HG02642 (cell line): ENCODE data around the gene CERS1.

Source experiments
- ATAC-seq: cut with Tn5 transposase; IDR thresholded peaks from one replicate; pipeline ENCODE4 v1.9.1; 2021; ENCODE audit warnings: mild to moderate bottlenecking; ENCODE audit not compliant: unreplicated experiment, poor library complexity

CERS1 gene

DNA sequence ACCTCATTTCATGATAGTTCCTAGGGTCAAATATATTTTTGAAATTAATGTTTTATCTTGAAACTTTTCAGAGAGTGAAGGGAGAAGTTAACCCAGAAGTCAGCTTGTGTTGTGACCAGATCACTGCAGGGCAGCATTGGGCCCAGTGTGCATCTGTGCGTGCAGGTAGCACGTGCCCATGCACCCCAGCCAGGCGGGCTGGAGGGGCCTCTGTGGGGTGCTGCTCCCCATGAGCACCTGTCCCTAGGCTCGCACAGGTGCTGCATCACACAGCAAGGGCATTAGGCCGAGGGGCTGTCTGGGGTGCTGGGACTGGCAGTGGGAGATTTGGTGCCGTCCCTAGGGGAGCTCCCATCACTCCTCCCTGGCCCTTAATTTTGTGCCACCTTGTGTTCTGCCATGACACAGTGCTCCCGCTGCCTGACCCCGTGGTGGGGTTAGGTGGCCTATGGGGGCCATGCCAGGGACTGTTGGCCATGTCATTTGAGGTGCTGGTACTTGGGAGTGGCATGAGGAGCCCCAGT lies 51.1 kb downstream of the CERS1 start:
- no peak for ATAC-seq

GRCh38 chr19:18843960-18844359 lies 52.0 kb downstream of the CERS1 start:
- ATAC-seq = no peak

DNA sequence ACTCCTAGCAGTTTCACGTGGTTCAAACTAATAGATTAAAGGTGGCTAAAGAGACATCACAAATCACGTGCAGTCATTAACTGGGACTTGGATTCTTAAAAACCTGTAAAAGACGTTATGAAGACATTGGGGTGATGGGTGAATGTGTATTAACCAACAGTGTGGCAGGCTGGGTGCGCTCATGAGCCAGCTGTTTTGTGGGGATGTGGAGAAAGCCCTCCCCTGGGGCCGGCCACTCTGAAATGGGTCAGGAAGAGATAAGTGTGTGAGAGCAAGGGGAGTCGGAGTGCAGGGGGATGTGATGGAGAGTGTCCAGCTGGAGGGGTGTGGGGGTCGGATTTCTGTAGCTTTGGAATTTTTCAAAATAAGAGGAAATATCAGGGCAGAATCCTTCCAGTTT lies 53.8 kb downstream of the CERS1 start:
- no peak for ATAC-seq

- no peak for ATAC-seq
Measured at GRCh38 chr19:18841400-18841799, 54.6 kb downstream of the CERS1 start.

DNA sequence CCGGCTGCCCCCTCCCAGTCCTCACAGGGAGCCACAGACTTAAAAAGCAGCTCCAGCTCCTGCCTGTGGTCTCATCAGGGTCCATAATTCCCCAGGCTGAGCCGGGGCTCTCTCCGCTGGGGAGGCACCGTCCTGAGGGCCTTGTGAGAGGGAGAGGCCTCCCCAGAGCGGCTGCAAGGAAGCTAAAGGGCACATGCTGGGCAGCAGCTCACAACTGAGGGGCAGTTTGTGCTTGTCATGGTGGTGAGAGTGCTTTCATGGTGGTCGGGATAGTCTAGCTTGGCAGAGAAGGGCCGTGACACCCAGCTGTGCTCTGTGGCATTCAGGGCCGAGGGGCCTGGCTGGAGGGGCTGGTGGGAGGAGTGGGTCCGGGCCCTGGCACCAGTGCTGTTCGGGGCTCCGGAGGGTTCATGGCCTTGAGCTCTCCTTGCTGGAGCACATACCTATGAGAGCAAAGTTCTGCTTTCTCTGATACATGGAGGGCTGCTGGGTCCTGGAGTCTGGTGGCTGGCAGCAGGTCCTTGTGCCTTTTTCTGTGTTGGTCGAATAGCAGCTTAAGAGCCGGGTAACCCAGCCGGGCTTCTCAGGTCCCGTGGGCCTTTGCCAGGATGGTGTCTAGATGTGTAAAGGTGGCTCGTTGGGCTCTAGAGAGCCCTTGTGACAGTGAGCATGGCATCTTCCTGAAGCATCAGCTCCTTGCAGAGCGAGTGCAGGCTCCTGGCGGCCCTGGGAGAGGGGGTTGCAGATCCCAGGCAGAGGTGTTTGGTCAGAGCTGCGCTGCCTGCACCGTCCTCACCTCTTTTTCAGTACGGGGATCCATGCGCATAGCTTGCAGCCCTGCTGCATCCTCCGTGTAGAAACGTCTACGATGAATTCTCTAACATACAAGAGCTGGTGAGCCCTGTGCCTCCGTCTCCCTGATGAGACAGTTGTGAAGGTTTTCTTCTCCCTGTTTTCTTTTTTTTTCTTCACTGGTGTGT lies 55.4 kb downstream of the CERS1 start:
- no peak for ATAC-seq

- ATAC-seq = no peak
Measured at GRCh38 chr19:18839465-18840287, 56.3 kb downstream of the CERS1 start.

DNA sequence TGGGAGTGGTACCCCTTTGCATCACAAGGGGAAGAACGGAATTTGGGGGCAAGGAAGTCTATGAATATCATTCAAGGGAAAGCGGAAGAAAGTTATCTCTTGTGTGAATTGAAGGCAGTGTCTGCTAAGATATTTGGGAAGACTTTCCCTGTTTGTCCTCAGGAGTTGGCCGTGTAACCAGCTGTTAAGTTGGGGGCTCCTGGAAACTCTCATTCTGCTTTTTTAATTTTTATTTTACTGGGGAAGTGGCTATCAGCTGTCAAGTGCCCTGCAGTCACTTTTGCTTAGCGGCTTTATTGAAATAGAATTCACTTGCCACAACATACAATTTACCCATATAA lies 61.3 kb downstream of the CERS1 start:
- no peak for ATAC-seq

GRCh38 chr19:18833849-18834643 lies 61.9 kb downstream of the CERS1 start:
- ATAC-seq = no peak

DNA sequence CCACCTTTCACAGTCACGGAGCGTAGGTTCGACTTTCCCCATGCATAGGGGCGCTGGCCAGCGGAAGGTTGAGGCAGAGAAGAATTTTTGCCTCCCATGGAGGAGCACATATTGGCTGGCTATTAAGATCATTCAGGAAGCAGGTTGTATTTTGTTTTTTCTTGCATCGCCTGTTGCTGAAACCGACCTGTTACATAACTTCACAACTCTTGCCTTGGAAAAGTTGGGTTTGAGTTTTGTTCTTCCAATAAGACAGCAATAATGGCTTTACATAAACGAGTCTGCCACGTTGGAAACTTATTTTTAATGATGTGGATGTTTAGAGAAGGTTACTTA lies 62.8 kb downstream of the CERS1 start:
- ATAC-seq = no peak

- ATAC-seq = peak; percentile 31
Measured at GRCh38 chr19:18832306-18833140, 63.4 kb downstream of the CERS1 start.

- peak; percentile 81 for ATAC-seq
Measured at GRCh38 chr19:18831524-18832305, 64.2 kb downstream of the CERS1 start, which contains the start of gene UPF1. UPF1 (plus strand) TSS chr19:18831959; CDS start chr19:18832210, 251 bp downstream.

DNA sequence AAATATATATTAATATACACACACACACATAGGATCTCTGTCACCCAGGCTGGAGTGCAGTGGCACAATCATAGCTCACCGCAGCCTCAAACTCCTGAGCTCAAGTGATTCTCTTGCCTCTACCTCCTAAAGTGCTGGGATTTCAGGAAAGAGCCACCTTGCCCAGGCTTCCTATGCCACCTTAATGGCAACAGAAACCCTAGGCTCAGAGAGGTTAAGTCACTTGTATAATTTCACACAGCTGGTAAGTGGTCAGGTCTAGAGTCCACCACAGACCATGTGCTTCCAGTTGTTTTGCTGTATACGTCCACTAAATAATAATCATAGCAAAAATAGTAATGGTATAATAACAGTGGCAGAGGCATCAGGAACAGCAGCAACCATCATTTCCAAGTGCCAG lies 65.5 kb downstream of the CERS1 start:
- ATAC-seq = no peak

DNA sequence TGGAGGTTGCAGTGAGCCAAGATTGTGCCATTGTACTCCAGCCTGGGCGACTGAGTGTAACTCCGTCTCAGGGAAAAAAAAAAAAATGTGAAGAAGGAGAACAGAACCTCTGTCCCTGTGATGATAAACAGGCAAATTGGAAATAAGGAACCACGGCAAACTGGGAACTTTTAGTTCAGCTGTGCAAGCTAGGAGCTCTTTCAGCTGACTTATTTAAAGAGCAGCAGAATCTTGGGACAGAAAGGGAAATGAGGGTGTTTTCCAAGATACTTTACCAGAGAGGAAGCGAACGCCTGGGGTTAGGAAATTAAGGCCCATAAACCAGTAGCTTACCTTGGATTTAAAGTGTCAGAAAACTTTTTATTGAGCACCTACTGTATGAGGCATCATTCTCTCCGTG lies 67.2 kb downstream of the CERS1 start:
- ATAC-seq = no peak
